GM12892 (cell line): Measurements from ENCODE around the gene NRP1.

Experiments used
- POLR2A ChIP-seq: IDR thresholded peaks from 2 replicates; pipeline ENCODE4 v1.6.1; 2011; ENCODE audit warnings: low read depth, low read length, control low read depth
- POLR2AphosphoS5 ChIP-seq: IDR thresholded peaks from 2 replicates; pipeline ENCODE4 v1.6.1; 2011; ENCODE audit warnings: low read depth, low read length, control low read depth

GRCh38 chr10:33336582-33337325 lies 2.3 kb upstream of the NRP1 start:
- no peak for TF ChIP-seq POLR2A
- TF ChIP-seq POLR2AphosphoS5, result no peak
